DMS153 treated with DMSO at 0.1 percent for 48 hours (cell line): ENCODE measurements around the gene MILR1.
"Not testable (repeated sequence)": the region's sequence is repeated elsewhere in the genome, so short reads cannot be mapped to it uniquely, and the experiment has no call there.

Experiments used
- DNase-seq: peaks from one replicate; lab custom pipeline; 2025; ENCODE audit not compliant: unreplicated experiment; lab: John Stamatoyannopoulos, UW

The MILR1 gene

DNA sequence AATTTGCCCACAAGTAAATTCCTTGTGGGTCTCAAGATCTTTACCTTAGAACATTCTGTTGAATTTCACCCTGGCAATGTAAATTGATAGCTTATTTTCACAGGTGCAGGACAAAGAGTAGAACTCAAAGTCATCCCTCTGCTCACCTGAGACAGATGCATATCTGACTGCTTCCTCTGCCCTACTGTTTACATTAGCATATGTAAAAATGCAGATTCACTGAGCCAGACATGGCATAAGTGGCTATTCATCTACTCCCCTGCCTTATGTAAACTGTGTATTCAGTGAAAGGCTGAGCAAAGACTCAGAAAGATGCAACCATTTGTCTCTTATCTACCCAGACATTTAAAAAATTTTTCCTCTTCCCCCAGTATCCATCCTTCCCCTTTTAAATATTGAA lies 22.3 kb upstream of the MILR1 start:
- DNase-seq = no peak

- DNase-seq = no peak
Observed at GRCh38 chr17:64428406-64428805, 20.5 kb upstream of the MILR1 start.

DNA sequence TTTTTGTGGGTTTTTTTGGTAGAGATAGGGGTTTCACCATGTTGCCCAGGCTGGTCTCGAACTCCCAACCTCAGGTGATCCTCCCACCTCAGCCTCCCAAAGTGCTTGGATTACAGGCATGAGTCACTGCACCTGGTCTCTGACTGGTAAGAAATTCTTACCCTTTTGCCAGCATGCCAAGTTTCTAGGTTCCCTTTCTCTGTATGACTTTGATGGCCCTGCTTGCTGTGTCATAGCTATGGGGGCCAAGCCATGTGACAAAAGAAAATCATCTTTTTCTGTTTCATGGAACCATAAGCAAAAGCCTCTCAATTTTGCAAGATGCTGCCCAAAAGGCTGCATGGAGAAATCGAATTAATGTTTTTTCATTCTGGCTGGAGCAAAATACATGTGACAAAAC lies 18.9 kb upstream of the MILR1 start:
- DNase-seq = not testable (repeated sequence)

GRCh38 chr17:64431534-64431933 lies 17.4 kb upstream of the MILR1 start:
- DNase-seq = no peak

DNA sequence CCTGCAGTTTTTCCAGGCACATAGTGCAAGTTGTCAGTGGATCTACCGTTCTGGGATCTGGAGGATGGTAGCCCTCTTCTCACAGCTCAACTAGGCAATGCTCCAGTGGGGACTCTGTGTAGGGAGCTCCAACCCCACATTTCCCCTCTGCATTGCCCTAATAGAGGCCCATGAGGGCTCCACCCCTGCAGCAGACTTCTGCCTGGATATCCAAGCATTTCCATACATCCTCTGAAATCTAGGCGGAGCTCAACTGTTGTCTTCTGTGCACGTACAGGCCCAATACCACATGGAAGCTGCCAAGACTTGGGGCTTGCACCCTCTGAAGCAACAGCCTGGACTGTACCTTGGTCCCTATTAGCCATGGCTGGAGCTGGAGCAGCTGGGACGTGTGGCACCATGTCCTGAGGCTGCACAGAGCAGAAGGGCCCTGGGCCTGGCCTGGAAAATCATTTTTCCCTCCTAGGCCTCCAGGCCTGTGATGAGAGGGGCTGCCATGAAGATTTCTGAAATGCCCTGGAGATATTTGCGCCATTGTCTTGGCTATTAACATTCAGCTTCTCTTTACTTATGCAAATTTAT lies 10.9 kb upstream of the MILR1 start:
- no peak for DNase-seq

- not testable (repeated sequence) for DNase-seq
Observed at GRCh38 chr17:64439521-64439920, 9.4 kb upstream of the MILR1 start.

GRCh38 chr17:64439956-64440355 lies 9.0 kb upstream of the MILR1 start:
- DNase-seq = no peak

DNA sequence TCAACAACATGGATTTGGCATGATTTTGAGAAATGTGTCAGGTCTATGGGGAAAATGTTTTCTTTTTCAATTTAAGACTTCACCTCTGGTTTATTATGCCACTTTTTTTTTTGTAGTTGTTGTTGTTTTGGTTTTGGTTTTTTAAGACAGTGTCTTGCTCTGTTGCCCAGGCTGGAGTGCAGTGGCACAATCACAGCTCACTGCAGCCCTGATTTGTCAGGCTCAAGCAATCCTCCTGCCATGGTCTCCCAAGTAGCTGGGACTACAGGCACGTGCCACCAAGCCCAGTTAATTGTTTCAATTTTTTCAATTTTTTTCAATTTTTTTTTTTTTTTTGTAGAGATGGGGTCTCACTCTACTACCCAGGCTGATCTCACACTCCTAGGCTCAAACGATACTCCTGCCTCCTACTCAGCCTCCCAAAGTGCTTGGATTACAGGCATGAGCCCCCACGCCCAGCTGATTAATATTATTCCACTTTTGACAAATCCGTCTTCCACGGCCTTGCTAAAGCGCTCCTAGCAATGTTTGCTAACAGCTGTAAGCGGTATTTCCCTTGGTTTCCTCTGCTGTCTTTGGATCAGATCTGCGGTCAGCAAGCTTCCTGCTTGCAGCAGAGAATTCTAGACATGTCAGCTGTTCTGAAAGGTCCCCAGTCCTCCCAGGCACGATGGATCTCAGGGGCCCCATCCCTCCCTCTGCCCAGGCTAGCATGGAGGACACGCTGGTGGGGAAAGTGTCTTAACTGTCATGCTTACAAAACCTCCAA lies 7.0 kb upstream of the MILR1 start:
- DNase-seq = peak; percentile 1

GRCh38 chr17:64442541-64442971 lies 6.4 kb upstream of the MILR1 start:
- no peak for DNase-seq

- DNase-seq = no peak
Observed at GRCh38 chr17:64443086-64443760, 5.7 kb upstream of the MILR1 start.

- DNase-seq = no peak
Observed at GRCh38 chr17:64447526-64447925, 1.4 kb upstream of the MILR1 start.

- no peak for DNase-seq
Observed at GRCh38 chr17:64449545-64449944, 630 bp downstream of the MILR1 start.

GRCh38 chr17:64455993-64456885 lies 7.3 kb downstream of the MILR1 start:
- no peak for DNase-seq

DNA sequence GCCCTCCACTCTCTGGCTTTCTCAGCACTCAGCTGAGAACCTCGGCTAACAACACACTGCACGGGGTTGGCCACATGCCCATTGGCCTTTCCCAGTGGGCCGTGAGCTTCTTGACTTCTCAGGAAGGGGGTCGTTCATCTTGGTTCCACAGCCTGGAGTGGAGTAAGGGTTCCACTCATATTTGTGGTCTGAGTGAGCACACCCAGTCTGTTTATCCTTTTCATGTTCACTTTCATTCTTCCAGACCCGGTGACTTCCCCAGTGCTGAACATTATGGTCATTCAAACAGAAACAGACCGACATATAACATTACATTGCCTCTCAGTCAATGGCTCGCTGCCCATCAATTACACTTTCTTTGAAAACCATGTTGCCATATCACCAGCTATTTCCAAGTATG lies 8.2 kb downstream of the MILR1 start:
- DNase-seq = no peak

GRCh38 chr17:64458756-64459155 lies 9.8 kb downstream of the MILR1 start:
- DNase-seq = no peak

GRCh38 chr17:64459284-64459747 lies 10.4 kb downstream of the MILR1 start:
- no peak for DNase-seq

GRCh38 chr17:64459818-64460217 lies 10.9 kb downstream of the MILR1 start:
- DNase-seq = not testable (repeated sequence)

GRCh38 chr17:64460955-64461354 lies 12.0 kb downstream of the MILR1 start:
- no peak for DNase-seq

DNA sequence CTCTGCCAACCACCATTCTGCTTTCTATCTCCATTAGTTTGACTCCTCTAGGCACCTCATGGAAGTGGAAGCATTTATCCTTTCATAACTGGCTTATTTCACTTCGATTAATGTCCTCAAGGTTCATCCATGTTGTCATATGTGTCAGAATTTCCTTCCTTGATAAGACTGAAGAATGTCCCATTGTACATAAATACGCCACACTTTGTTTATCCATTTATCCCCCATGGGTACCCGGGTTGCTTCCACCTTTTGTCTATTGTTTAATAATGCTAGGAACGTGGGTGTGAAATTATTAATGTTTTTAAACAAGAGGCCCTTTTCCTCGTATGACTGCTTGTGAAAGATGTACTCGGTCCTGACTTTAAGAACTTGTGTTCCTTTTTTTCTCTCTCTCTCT lies 12.9 kb downstream of the MILR1 start:
- no peak for DNase-seq

DNA sequence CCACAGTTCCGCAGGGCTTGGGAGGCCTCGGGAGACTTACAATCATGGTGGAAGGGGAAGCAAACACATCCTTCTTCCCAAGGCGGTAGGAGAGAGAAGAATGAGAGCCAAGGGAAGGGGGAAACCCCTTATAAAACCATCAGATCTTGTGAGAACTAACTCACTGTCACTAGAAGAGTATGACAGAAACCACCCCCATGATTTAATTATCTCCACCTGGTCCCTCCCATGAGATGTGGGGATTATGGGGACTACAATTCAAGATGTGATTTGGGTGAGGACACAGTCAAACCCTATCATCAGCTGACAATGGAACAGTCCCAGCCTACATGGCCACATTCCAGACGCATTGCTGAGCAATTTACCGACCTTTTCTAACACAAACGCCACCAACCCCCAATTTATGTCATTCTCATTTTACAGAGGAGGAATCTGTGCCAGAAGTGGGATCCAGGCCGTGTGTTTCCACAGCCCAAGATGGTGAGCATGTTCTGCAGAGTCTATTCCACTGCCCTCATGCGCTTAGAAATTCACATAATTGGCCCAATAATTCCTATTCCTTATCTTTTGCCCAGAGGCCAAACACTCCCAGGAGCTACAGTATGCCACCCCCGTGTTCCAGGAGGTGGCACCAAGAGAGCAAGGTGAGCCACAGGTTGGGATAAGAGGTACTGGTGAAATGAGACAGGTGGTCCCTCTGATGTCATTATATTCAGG lies 17.3 kb downstream of the MILR1 start:
- no peak for DNase-seq
